GM18517 (cell line): ENCODE results near the gene PRSS16.
"Not testable (repeated sequence)": the region's sequence is repeated elsewhere in the genome, so short reads cannot be mapped to it uniquely, and the experiment has no call there.

Source experiments
- ATAC-seq: cut with Tn5 transposase; IDR thresholded peaks from one replicate; pipeline ENCODE4 v1.9.1; 2021; ENCODE audit warnings: mild to moderate bottlenecking, moderate library complexity; ENCODE audit not compliant: unreplicated experiment

Gene PRSS16

DNA sequence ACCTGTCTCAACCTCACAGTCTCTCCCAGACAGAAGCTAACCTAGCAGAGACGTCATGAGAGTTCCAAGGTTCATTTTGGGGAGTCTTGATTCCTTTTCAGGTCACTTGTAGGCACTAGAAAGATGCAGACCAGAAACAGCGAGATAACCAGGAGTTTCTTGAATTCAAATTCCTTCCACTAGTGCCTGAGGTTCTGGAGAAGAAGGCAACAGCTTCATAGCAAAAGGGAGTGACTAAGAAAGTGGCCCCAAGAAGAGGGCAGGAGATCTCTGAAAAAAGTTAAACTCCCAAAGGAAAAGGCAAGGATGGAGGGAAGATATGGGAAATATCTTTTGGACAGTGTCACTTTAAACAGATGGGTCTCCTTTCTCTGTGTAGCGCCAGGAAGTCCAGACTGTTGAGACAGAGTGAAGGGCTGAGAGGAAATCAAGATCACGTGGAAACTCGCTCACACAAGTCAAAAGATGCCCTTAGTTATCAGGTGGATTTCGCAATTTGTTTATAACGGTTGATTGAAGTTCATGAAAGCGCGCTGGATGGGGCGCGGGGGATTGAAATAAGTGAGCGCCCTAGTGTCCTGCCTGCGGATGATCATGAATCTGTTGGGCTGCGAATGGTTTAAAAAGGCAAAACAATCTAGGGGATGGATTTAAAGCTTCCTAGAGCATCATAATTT, 4.8 kb upstream of the PRSS16 start:
- ATAC-seq: no peak

DNA sequence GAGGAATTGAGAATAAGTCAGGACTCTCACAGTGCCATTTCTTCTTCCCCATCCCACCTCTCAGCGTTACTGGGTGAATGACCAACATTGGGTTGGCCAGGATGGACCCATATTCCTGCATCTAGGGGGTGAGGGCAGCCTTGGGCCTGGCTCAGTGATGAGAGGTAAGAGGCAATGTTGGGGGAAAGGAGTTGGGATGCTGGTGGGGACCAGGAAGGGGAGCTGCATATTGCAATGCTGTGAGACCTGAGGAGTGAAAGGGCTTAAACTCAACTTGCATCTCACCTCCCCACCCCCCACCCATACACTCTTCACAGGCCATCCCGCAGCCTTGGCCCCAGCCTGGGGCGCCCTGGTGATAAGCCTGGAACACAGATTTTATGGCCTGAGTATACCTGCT, 1.3 kb downstream of the PRSS16 start:
- no peak for ATAC-seq

DNA sequence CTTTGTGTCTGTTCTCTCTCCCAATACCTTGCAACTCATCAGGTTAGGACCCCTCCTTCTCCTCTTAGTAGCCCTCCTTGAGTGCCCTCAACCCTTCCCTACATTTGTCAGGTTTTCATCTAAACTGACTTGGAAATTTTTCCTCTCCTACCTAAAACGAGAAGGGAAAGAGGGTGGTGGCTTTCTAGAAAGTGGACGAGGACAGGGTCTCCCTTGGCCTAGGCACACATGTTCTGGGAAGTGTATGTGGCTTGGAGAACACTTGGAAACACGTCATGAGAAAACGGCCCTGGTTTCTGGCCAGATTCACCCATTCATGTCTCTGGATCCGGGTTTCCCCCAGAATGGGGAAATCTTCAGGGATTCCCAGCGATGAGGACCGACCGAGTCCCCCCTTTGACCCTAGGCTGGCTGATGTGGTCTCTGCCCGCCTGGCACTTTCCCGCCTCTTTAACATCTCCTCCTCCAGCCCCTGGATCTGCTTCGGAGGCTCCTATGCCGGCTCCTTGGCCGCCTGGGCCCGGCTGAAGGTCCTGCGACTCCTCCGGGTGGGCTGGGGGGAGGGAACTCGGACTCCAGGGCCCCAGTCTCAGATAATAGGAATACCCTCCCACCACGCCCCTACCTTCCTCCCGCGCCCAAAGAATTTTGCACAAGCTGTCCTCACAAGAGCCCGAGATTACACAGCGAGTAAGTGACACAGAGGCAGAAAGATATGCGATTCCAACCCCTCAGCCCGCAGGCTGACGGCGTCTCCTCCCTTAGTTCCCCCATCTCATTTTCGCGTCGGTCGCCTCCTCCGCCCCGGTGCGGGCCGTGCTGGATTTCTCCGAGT, 3.0 kb downstream of the PRSS16 start:
- no peak for ATAC-seq

DNA sequence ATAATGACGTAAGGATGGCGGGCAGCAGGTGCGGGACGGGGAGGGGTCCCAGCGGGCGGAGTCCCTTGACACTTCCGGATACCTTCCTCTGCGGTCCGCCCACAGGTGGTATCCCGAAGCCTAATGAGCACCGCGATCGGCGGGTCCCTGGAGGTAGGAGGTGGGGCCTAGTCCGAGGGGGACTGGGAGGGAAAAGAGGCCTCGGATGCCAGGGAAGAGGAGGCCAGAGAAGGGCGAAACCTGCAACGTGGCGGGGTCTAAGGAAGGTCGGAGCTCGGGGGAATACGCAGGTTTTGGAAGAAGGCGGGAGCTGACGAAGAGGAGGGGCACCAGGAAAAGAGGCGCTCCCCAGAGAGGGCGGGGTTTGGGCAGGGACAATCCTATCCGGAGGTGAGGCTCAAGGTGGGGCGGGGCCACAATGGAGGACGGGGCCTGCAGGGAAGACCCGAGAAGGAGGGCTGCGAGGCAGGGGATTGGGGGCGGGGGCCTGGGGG, 3.7 kb downstream of the PRSS16 start:
- ATAC-seq: peak; percentile 36

DNA sequence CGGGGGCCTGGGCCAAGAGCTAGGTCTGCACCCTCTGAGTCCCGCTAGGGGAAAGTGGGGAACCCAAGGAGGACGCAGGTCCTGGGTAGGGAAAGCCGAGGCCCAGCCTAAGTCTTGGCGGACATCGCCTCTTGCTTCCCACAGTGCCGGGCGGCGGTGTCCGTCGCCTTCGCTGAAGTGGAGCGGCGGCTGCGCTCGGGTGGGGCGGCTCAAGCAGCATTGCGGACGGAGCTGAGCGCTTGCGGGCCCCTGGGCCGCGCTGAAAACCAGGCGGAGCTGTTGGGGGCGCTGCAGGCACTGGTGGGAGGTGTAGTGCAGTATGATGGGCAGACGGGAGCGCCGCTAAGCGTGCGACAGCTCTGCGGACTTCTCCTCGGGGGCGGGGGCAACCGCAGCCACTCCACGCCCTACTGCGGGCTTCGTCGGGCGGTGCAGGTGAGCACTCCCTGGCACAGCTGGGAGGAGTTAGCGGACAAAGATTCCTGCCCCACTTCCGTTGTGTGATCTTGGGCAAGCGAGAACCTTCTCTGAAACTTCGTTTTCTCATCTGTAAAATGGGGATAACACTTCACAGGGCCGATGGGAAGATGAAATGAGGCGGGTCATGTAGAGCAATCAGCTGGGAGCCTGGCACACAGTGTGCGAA, 4.2 kb downstream of the PRSS16 start:
- peak; percentile 79 for ATAC-seq

DNA sequence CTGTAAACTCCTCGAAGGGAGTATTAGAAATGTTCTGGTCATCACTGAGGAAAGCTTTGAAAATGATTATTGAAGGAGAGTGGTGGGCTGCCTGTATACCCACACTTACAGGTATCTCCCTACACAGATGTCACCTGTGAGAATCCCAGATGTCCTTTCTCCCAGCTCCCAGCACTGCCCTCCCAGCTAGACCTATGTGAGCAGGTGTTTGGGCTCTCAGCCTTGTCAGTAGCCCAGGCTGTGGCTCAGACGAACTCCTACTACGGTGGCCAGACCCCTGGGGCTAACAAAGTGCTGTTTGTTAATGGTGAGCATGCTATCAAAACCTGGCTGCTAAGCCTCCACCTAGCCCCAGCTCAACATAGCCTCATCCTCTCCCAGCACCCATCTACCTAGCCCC, 7.1 kb downstream of the PRSS16 start:
- no peak for ATAC-seq

DNA sequence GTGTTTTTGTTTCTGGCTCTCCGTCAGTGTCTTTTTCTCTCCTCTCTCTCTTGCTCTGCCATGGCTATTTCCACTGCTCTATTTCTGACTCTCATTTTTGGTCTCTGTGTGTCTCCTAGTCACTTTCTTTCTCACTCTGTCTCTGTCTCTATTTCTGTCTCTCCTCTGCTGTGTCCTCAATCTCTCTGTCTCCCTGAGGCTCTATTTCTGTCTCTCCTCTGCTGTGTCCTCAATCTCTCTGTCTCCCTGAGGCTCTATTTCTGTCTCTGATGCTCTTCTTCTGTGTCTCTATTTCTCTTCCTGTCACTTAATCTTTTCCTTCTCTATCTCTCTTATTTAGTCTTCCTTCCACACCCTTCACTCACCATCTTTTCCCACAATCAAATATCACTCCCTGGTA, 8.4 kb downstream of the PRSS16 start:
- ATAC-seq: no peak

DNA sequence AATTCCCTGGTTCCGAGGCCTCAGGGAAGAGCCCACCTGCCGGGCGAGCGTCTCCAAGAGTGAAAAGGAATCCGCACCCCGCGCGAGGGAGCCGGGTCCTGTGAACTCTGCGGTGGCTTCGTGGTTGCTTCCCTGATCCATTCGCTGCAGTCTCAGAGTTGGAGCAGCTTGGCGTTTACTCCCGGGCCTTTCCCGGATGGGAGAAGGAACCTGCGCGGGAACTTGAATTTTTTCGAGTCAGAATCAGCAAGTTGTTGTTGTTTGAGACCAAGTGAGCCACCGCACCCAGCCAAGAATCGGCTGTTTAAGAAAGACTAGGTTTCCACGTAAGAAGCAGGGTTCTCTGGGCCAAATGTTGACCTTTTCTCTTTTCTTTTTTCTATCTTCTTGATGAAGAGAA, 12.9 kb downstream of the PRSS16 start:
- ATAC-seq: no peak

DNA sequence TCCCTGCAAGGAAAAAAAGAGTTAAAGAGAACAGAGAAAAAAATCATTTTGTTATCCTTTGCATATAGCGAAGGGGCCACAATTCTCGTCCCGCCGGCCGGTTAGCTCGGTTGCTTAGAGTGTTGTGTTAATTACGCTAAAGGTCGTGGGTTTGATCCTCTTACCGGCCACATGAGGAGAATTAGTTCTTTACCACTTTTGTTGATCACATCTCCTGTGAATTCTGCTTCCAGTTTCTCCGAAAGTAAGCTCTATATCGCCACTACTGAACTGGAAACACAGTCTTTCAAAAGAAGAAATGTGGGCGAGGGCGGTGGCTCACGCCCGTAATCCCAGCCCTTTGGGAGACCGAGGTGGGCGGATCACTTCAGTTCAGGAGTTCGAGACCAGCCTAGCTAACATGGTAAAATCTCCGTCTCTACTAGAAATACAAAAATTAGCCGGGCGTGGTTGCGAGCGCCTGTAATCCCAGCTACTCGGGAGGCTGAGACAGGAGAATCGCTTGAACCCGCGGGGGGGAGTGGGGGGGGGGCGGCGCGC, 13.4 kb downstream of the PRSS16 start:
- no peak for ATAC-seq

DNA sequence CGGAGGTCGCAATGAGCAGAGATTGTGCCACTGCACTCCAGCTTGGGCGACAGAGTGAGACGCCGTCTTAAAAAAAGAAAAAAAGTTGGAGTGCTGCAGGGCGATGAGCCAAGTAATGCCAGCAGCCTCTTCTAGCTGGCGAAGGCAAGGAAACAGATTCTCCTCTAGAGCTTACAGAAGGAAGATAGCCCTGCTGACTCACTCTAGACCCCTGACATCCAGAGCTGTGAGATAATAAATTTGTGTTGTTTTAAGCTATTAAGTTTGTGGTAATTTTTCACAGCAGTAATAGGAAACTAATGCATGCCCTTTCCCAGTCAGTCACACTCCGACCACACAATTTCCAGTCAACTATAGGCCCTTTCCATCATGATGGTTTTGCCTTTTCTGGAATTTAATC, 16.4 kb downstream of the PRSS16 start:
- no peak for ATAC-seq

DNA sequence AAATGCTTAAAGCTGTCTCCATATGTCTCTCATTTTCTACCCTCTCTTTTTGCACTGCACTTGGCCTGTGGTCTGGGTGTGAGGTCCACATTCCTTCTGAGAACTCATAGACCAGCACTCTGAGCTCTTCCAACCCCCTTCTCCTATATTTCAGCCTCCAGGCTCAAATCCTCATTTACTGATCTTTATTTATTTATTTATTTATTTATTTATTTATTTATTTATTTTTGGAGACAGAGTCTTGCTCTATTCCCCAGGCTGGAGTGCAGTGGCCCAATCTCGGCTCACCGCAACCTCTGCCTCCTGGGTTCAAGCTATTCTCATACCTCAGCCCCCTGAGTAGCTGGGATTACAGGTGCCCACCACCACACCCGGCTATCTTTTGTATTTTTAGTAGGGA, 19.5 kb downstream of the PRSS16 start:
- ATAC-seq: not testable (repeated sequence)

DNA sequence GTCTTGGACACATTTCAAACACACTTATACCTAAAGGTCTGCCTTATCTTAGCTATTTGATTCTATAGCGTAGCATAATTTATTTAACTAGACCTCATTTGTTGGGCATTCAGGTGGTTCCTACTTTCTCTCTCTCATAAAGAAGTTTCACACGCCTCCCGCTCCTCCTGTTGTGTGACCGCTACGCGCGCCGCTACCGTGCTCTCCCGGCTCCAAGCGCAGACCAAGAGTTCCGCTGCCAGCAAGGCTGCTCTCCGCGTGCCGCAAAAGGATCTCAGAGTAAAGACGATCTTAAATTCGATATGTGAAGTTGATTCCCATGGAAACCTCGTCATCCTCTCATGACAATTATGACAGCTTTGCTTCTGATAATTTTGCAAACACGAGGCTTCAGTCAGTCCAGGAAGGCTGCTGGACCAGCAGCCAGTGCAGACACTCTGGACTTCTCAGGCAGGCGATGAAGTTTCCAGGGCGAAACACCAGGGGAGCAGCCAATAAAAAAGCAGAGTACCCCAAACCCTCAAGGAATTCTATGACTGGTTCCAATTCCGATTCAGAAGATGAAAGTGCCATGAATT, 20.4 kb downstream of the PRSS16 start:
- no peak for ATAC-seq

DNA sequence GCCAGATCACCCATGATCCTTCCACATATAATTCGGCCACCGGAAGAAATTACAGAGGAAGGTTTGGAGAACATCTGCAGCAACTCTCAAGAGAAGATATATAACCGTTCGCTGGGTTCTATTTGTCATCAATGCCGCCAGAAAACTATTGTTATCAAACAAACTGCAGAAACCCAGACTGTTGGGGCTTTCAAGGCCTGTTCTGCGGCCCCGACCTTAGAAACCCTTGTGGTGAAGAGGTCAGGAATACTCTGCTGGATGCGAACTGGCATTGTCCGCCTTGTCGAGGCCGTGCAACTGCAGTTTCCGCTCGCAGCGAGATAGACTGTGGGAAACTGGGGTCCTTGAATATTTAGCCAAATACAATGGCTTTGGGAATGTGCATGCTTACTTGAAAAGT, 21.3 kb downstream of the PRSS16 start:
- ATAC-seq: no peak

DNA sequence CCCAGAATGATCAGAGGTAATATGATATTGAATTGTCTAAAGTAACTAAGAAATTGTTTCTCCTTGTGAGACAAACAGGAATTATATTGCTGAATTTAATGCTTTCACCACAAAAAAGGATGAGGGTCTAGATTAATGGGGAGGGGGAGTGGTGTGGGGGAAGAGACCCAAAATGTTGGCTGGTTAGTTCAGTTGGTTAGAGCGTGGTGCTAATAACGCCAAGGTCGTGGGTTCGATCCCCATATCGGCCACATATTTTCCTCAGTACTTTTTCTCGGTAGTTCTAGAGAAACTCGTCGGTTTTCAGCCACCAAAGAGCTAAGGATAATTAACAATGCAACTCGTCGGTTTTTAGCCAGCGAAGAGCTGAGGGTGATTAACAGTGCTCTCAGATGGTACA, 26.3 kb downstream of the PRSS16 start:
- ATAC-seq: no peak

DNA sequence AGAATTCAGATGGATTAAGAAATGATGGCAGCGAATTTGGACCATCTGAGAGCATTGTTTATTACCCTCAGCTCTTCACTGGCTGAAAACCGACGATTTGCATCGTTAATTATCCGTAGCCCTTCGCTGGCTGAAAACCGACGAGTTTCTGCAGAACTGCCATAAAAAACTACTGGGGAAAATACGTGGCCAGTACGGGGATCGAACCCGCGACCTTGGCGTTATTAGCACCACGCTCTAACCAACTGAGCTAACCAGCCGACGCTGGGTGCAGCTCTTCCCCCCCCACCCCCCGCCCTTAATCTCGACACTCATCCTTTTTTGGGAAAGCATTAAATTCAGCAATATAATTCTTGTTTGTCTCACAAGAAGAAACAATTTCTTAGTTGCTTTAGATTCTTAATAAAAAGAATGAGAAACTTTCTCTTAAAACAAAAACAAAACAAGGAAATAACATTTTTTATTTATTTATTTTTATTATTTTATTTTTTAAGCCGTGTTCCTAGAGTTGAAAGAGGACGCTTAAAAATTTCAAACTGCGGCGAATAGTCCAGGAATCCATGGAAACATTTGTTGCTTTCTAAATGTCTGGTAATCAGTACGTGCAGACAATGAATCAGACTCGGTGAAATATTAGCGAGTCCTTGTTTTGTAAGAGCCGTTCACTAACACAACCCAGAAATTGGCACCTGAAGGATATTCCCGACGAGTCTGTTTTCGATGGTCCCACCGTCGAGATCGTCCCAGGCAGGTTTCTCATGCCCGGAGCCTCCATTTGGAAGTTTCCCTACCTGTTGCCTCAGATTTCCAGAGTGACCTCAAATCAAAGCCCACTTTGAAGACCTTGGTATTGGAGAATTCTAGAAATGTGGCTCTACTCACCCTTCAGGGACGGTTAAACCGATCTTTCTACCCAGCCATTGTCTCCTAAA, 27.8 kb downstream of the PRSS16 start:
- ATAC-seq: no peak

DNA sequence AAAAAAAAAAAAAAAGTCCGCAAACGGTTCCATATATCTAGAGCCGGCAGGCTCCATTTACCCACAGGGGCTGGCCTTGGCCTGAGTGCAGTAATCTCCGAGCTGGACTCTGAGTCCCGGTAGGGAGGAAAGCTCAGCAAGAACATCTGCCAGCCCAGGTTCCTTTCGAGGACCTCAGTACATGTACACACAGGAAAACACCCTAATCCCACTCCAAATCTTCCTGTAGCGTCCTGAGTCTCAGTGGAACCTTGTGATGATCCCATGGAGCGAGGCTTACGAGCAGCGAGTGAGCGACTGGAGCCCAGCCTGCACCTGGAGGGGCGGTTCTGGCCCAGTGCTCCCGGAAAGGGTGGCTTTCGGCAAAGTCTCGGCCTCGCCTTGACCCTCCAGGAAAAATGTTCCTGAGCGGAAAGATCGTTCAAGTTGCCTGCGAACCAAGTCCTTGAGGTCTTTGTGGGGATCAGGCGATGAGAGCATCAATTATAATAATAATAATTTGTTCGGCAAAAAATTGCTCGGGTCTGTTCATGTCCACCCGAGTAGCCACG, 32.1 kb downstream of the PRSS16 start:
- no peak for ATAC-seq

DNA sequence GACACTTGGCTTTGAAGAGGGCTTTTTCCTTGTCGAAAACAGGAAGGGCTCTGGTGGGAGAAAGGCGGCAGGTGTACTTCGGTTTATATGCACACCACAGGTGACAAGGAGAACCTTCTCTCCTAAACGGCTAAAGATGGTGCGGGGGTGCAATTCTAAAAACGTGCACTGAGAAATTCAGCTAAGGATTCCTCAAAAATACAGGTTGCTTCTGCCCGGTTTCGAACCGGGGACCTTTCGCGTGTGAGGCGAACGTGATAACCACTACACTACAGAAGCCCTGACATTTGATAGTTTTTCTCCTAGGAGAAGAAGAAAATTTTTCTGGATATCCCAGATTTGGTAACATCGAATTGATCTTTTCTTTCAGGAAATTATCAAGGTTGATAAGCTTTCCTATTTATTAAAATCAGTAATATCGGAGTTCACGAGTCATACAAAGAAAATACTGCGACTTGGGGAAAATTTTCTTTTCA, 32.6 kb downstream of the PRSS16 start:
- no peak for ATAC-seq

DNA sequence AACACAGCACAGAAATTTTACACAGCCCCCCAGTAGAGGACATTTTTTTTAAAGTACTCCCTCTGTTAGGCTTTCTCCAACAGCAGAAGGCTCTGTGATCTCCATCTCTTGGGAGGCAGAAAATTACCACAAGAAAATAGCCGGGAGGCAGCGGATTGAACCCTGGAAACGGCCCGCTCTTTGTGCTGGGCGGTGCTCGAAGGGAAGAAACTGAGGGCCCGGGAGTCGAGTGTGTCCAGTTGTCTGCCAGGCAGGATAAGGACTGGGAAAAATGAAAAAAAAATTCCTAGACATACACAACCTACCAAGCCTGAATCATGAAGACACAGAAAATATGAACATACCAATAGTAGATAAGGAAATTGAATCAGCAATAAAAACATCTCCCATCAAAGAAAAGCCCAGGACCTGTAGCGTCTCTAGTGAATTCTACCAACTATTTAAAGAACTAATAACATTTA, 33.1 kb downstream of the PRSS16 start:
- ATAC-seq: no peak

DNA sequence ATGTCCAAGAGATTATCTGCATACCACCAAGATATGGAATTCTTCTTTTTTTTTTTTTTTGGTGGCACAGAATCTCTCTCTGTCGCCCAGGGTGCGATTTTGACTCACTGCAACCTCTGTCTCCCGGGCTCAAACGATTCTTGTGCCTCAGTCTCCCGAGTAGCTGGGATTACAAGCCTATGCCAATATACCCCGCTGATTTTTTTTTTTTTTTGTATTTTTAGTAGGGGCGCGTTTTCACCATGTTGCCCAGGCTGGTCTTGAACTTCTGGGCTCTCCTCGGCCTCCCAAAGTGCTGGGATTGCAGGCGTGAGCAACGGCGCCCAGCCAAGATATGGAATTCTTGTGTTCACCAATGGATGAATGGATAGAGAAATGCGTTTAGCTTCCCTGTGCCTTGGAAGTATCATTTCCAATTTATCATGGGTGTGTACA, 33.6 kb downstream of the PRSS16 start:
- no peak for ATAC-seq

DNA sequence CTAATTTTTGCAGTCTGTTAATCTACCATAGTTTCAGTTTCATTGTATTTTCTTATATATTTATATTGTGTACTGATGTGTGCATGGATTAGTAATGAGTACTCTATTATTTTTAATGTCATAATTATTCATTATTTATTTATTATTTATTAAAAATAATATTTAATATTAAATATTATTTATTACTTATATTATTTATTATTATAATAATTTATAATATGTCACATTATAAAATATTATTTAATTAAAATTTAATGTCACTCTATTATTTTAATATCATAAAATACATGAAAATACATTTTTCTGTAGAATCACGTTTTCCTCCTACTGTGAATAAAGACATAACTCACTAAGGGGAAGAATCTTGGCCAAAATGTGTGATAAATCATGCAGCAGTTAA, 34.1 kb downstream of the PRSS16 start:
- ATAC-seq: no peak
